PC-9 (cell line): ENCODE measurements around the gene MATCAP1. TPM values are rescaled to one million over a fixed set of nuclear protein-coding genes. Genes with fewer than 3 reads are reported as not detected.

ENCODE experiments used
- BruUV-seq: library from RNA; stranded (reverse); fragments of 400-500 nt; replicated peaks from 2 replicates; lab custom pipeline; 2021; lab: Mats Ljungman, UMichigan
- CTCF ChIA-PET: fragments of 300-600 bp; sonication (Branson Sonifier 250); formaldehyde crosslinking; loops from one replicate; lab custom pipeline; 2022; ENCODE audit warnings: antibody characterized with exemption; lab: Charles Lee
- POLR2A ChIA-PET: fragments of 300-600 bp; sonication (Branson Sonifier 250); formaldehyde crosslinking; loops from one replicate; lab custom pipeline; 2022; ENCODE audit warnings: antibody characterized with exemption; ENCODE audit not compliant: unreplicated experiment; lab: Charles Lee
- DNase-seq, 2 experiments: peaks; one replicate each; pipeline versions ENCODE4 v3.0.0 to v3.0.0-alpha.2; 2015 to 2022; ENCODE audit warnings: mixed read lengths in 1 of 2
- H2AFZ ChIP-seq: fragments of 200-600 bp; sonication (generic); 2 replicates; pipeline ENCODE4 v1.8.1; 2017; ENCODE audit warnings: antibody characterized with exemption
- H3F3A ChIP-seq: fragments of 200-600 bp; sonication (generic); 2 replicates; pipeline ENCODE4 v1.8.1; 2017; ENCODE audit warnings: antibody characterized with exemption, mild to moderate bottlenecking, low read depth; ENCODE audit not compliant: insufficient read depth
- H3K27ac ChIP-seq: fragments of 200-600 bp; sonication (generic); 2 replicates; pipeline ENCODE4 v1.6.1; 2016; ENCODE audit warnings: mixed run types
- H3K27me3 ChIP-seq: fragments of 200-600 bp; sonication (generic); 2 replicates; pipeline ENCODE4 v1.6.1; 2016; ENCODE audit warnings: low read depth, mixed run types; ENCODE audit not compliant: insufficient read depth
- H3K36me3 ChIP-seq: fragments of 200-600 bp; sonication (generic); 2 replicates; pipeline ENCODE4 v1.6.1; 2016; ENCODE audit warnings: low read depth, mixed run types
- H3K4me1 ChIP-seq: fragments of 200-600 bp; sonication (generic); replicated peaks from 2 replicates; pipeline ENCODE4 v1.6.1; 2016; ENCODE audit warnings: mixed run types; ENCODE audit not compliant: insufficient read depth
- H3K4me2 ChIP-seq: fragments of 200-600 bp; sonication (generic); 2 replicates; pipeline ENCODE4 v1.6.1; 2017; ENCODE audit warnings: mixed run types
- H3K4me3 ChIP-seq: fragments of 200-600 bp; sonication (generic); 2 replicates; pipeline ENCODE4 v1.6.1; 2016; ENCODE audit warnings: mixed run types
- H3K79me2 ChIP-seq: fragments of 200-600 bp; sonication (generic); 2 replicates; pipeline ENCODE4 v1.6.1; 2017; ENCODE audit warnings: low read depth, mixed run types
- H3K9me2 ChIP-seq: fragments of 200-600 bp; sonication (generic); 2 replicates; pipeline ENCODE4 v1.8.1; 2017; ENCODE audit warnings: mild to moderate bottlenecking; ENCODE audit not compliant: insufficient read depth
- H3K9me3 ChIP-seq: fragments of 200-600 bp; sonication (generic); 2 replicates; pipeline ENCODE4 v1.8.1; 2016; ENCODE audit warnings: low read depth; ENCODE audit not compliant: insufficient read depth
- H4K20me1 ChIP-seq: fragments of 200-600 bp; sonication (generic); 2 replicates; pipeline ENCODE4 v1.8.1; 2017; ENCODE audit not compliant: insufficient read depth
- CTCF ChIP-seq: fragments of 200-600 bp; sonication (generic); conservative IDR thresholded peaks from 2 replicates; pipeline ENCODE4 v1.6.1; 2017; ENCODE audit warnings: mixed run types, antibody characterized with exemption, mild to moderate bottlenecking, moderate library complexity
- EZH2 ChIP-seq: fragments of 200-600 bp; sonication (generic); IDR thresholded peaks from 2 replicates; pipeline ENCODE4 v1.8.0; 2017; ENCODE audit warnings: antibody characterized with exemption, low read depth
- intact Hi-C: fragments of 100-400 bp; cut with micrococcal nuclease; formaldehyde crosslinking; loops from one replicate; pipeline ENCODE4 v1.10.0; 2022; ENCODE audit not compliant: unreplicated experiment
- total RNA-seq: library from RNA; stranded (reverse); gene quantifications from 2 replicates; pipeline ENCODE4 v1.2.3, GENCODE V29; 2021

The MATCAP1 gene
- total RNA-seq, 1 experiment from 2014 or later: 24.6 TPM

- Histone ChIP-seq H3K9me2 (no peaks in the 10 kb centered on the region), H3F3A (peaks cover 29% of the 10 kb centered on the region; the same call in 1 of the 2 replicates), H3K27me3 (no peaks in the 10 kb centered on the region), H4K20me1 (0 out of 2 replicates have a peak, but pooled peaks cover 3% of the 10 kb centered on the region), H3K4me1 (peaks cover 9% of the 10 kb centered on the region), H3K79me2 (peaks cover 9% of the 10 kb centered on the region; the same call in 1 of the 2 replicates), H3K36me3 (no peaks in the 10 kb centered on the region), H3K4me2 (no peak overlapping the region), H3K9me3 (no peaks in the 10 kb centered on the region), H3K4me3 (no peak overlapping the region), H3K27ac (no peak overlapping the region), H2AFZ (no peak overlapping the region)
- DNase-seq: no peak
- POLR2A ChIA-PET: no interaction called here
- CTCF ChIA-PET: interaction anchor here (0.7 to 1.3 kb wide), 3 partner anchors 15 to 137 kb away, joined by 4 to 9 read pairs (median 6); partner anchors contain the start of gene NOL3
- TF ChIP-seq EZH2 (no peak), CTCF (no peak)
- intact Hi-C loops: loop anchor here (1.0 to 5.0 kb wide), 2 partner anchors 42 to 136 kb away; no protein-coding TSS in a partner anchor
- no TSS peak for BruUV-seq
These were observed 29.0 kb downstream of the MATCAP1 start for GRCh38 chr16:67154578-67155294.

GRCh38 chr16:67151431-67152097, 32.2 kb downstream of the MATCAP1 start:
- no peak overlapping the region for H3K4me2 ChIP-seq
- TF ChIP-seq EZH2 (no peak), CTCF (no peak)
- H3K4me3 ChIP-seq: no peak overlapping the region; the same call in 1 of the 2 replicates
- H3F3A ChIP-seq: peaks cover 24% of the 10 kb centered on the region
- H3K79me2 ChIP-seq: no peaks in the 10 kb centered on the region
- no peak for DNase-seq
- H2AFZ ChIP-seq: no peak overlapping the region
- H4K20me1 ChIP-seq: 0 out of 2 replicates have a peak, but pooled peaks cover 3% of the 10 kb centered on the region
- H3K27ac ChIP-seq: no peak overlapping the region
- H3K9me3 ChIP-seq: no peaks in the 10 kb centered on the region
- CTCF ChIA-PET: interaction anchor here (1.0 kb wide), 1 partner anchor 51 kb away, joined by 3 read pairs; no protein-coding TSS in a partner anchor
- H3K27me3 ChIP-seq: no peaks in the 10 kb centered on the region
- no peaks in the 10 kb centered on the region for H3K36me3 ChIP-seq
- H3K4me1 ChIP-seq: no peaks in the 10 kb centered on the region
- POLR2A ChIA-PET: interaction anchor here (0.7 kb wide), 1 partner anchor 1074 kb away, joined by 5 read pairs; no protein-coding TSS in a partner anchor
- no TSS peak for BruUV-seq
- intact Hi-C loops: loop anchor here (2.0 kb wide), 1 partner anchor 47 kb away; the partner anchor contains the start of gene ELMO3
- no peaks in the 10 kb centered on the region for H3K9me2 ChIP-seq

- H2AFZ ChIP-seq: peak within 1 kb of the TSS; percentile 72
- no peaks in the 10 kb centered on the region for H3K27me3 ChIP-seq
- H3K4me1 ChIP-seq: no peaks in the 10 kb centered on the region
- H4K20me1 ChIP-seq: 0 out of 2 replicates have a peak, but pooled peaks cover 3% of the 10 kb centered on the region
- ChIA-PET CTCF (no interaction called here), POLR2A (interaction anchor here (0.7 kb wide), 1 partner anchor 1075 kb away, joined by 5 read pairs; no protein-coding TSS in a partner anchor)
- BruUV-seq: no TSS peak
- H3K27ac ChIP-seq: no peak within 1 kb of the TSS
- H3K36me3 ChIP-seq: no peaks in the 10 kb centered on the region
- intact Hi-C loops: loop anchor here (2.0 kb wide), 1 partner anchor 48 kb away; the partner anchor contains the start of gene ELMO3
- H3K4me2 ChIP-seq: peak within 1 kb of the TSS; percentile 80
- no peaks in the 10 kb centered on the region for H3K9me2 ChIP-seq
- H3K79me2 ChIP-seq: no peaks in the 10 kb centered on the region
- H3K4me3 ChIP-seq: peak within 1 kb of the TSS; percentile 57; the same call in 1 of the 2 replicates
- no peaks in the 10 kb centered on the region for H3K9me3 ChIP-seq
- H3F3A ChIP-seq: peaks cover 24% of the 10 kb centered on the region
- peak in 1 of 2 experiments; percentile 55 for DNase-seq
- no peak for TF ChIP-seq EZH2
These were observed 32.8 kb downstream of the MATCAP1 start, which contains the start of gene B3GNT9 for GRCh38 chr16:67150833-67151396. Gene B3GNT9, minus strand, starts transcription at chr16:67150998. Its CDS starts 513 bp downstream, at chr16:67150485.
